Activated CD8-positive, alpha-beta T cell treated with anti-CD3 and anti-CD28 coated beads, Interleukin-2, amount 10 ng/mL, durations not matched to agents 7 days and 5 days (primary cell): ENCODE data around the gene P3H1. TPM values are rescaled to one million over a fixed set of nuclear protein-coding genes. Genes with fewer than 3 reads are reported as not detected.
"Not testable (repeated sequence)": the region's sequence is repeated elsewhere in the genome, so short reads cannot be mapped to it uniquely, and the experiment has no call there.

Experiments used
- ATAC-seq: fragments of 150-1000 bp; cut with Tn5 transposase; one replicate; pipeline ENCODE4 v1.10.0; 2021; ENCODE audit warnings: moderate library complexity
- CTCF ChIA-PET: fragments of 350-600 bp; sonication (Branson Sonifier 250); formaldehyde crosslinking; loops from one replicate; lab custom pipeline; 2021; ENCODE audit warnings: antibody characterized with exemption; lab: Charles Lee
- POLR2A ChIA-PET: fragments of 350-600 bp; sonication (Branson Sonifier 250); formaldehyde crosslinking; loops from one replicate; lab custom pipeline; 2021; ENCODE audit warnings: antibody characterized with exemption; lab: Charles Lee
- DNase-seq: peaks from one replicate; pipeline ENCODE4 v3.0.0-alpha.2; 2020
- H3K27ac Mint-ChIP-seq: one replicate; pipeline ENCODE4 v1.8.0; 2021; ENCODE audit warnings: mild to moderate bottlenecking, mixed read lengths
- H3K27me3 Mint-ChIP-seq: one replicate; pipeline ENCODE4 v1.8.0; 2021; ENCODE audit warnings: low read depth, mixed read lengths
- H3K36me3 Mint-ChIP-seq: one replicate; pipeline ENCODE4 v1.8.0; 2021; ENCODE audit warnings: low read depth, mixed read lengths
- H3K4me1 Mint-ChIP-seq: one replicate; pipeline ENCODE4 v1.8.0; 2021; ENCODE audit warnings: low read depth, mixed read lengths
- H3K4me3 Mint-ChIP-seq: one replicate; pipeline ENCODE4 v1.8.0; 2021; ENCODE audit warnings: mild to moderate bottlenecking, mixed read lengths
- H3K9me3 Mint-ChIP-seq: one replicate; pipeline ENCODE4 v1.8.0; 2022; ENCODE audit warnings: mixed read lengths; ENCODE audit not compliant: insufficient read depth
- total RNA-seq, 2 experiments: library from RNA; stranded (reverse); gene quantifications; one replicate each; pipeline ENCODE4 v1.2.3, GENCODE V29; 2021

The P3H1 gene
- total RNA-seq, 2 experiments from 2014 or later = 42.9 to 45.5 TPM

GRCh38 chr1:42723511-42723910 lies 43.3 kb downstream of the P3H1 start:
- Mint-ChIP-seq H3K4me3 (no peak overlapping the region), H3K27me3 (no peaks in the 10 kb centered on the region), H3K4me1 (no peaks in the 10 kb centered on the region), H3K36me3 (peaks cover 4% of the 10 kb centered on the region), H3K27ac (no peak overlapping the region), H3K9me3 (no peaks in the 10 kb centered on the region)
- CTCF ChIA-PET = interaction anchor here (1.0 kb wide), 2 partner anchors 21 to 43 kb away, joined by 3 read pairs; partner anchors contain the start of gene P3H1
- no peak for DNase-seq
- no peak for ATAC-seq
- POLR2A ChIA-PET = no interaction called here

GRCh38 chr1:42722403-42722802 lies 44.4 kb downstream of the P3H1 start:
- ChIA-PET POLR2A (interaction anchor here (0.6 kb wide), 2 partner anchors 39 to 1148 kb away, joined by 3 read pairs; no protein-coding TSS in a partner anchor), CTCF (interaction anchor here (1.0 kb wide), 1 partner anchor 44 kb away, joined by 3 read pairs; the partner anchor contains the start of gene P3H1)
- peaks cover 13% of the 10 kb centered on the region for H3K36me3 Mint-ChIP-seq
- not testable (repeated sequence) for H3K27ac Mint-ChIP-seq, H3K27me3 Mint-ChIP-seq, DNase-seq, H3K4me3 Mint-ChIP-seq, H3K4me1 Mint-ChIP-seq, ATAC-seq, H3K9me3 Mint-ChIP-seq

- no peak for DNase-seq
- ChIA-PET CTCF (interaction anchor here (0.7 kb wide), 1 partner anchor 1716 kb away, joined by 3 read pairs; no protein-coding TSS in a partner anchor), POLR2A (interaction anchor here (0.6 kb wide), 1 partner anchor 1149 kb away, joined by 3 read pairs; no protein-coding TSS in a partner anchor)
- H3K4me3 Mint-ChIP-seq = no peak overlapping the region
- H3K9me3 Mint-ChIP-seq = no peaks in the 10 kb centered on the region
- no peaks in the 10 kb centered on the region for H3K27me3 Mint-ChIP-seq
- no peak overlapping the region for H3K27ac Mint-ChIP-seq
- H3K4me1 Mint-ChIP-seq = no peaks in the 10 kb centered on the region
- ATAC-seq = no peak
- peaks cover 17% of the 10 kb centered on the region for H3K36me3 Mint-ChIP-seq
Measured at GRCh38 chr1:42721926-42722325, 44.9 kb downstream of the P3H1 start.

- H3K36me3 Mint-ChIP-seq = peaks cover 23% of the 10 kb centered on the region
- no peak overlapping the region for H3K27ac Mint-ChIP-seq
- DNase-seq (no peak), ATAC-seq (no peak)
- CTCF ChIA-PET = interaction anchor here (0.6 kb wide), 1 partner anchor 1945 kb away, joined by 3 read pairs; no protein-coding TSS in a partner anchor
- H3K4me1 Mint-ChIP-seq = no peaks in the 10 kb centered on the region
- no peak overlapping the region for H3K4me3 Mint-ChIP-seq
- H3K27me3 Mint-ChIP-seq = no peaks in the 10 kb centered on the region
- H3K9me3 Mint-ChIP-seq = no peaks in the 10 kb centered on the region
- POLR2A ChIA-PET = no interaction called here
Measured at GRCh38 chr1:42720868-42721267, 46.0 kb downstream of the P3H1 start.

- POLR2A ChIA-PET, H3K27ac Mint-ChIP-seq, H3K27me3 Mint-ChIP-seq, DNase-seq, CTCF ChIA-PET, ATAC-seq, H3K4me3 Mint-ChIP-seq: not testable (repeated sequence)
- H3K4me1 Mint-ChIP-seq = peaks cover 11% of the 10 kb centered on the region
- peaks cover 75% of the 10 kb centered on the region for H3K36me3 Mint-ChIP-seq
- peaks cover 16% of the 10 kb centered on the region for H3K9me3 Mint-ChIP-seq
Measured at GRCh38 chr1:42714441-42714840, 52.4 kb downstream of the P3H1 start.

GRCh38 chr1:42713293-42713692 lies 53.5 kb downstream of the P3H1 start:
- Mint-ChIP-seq H3K27me3 (no peaks in the 10 kb centered on the region), H3K4me1 (peaks cover 13% of the 10 kb centered on the region), H3K36me3 (peaks cover 77% of the 10 kb centered on the region), H3K27ac (no peak overlapping the region), H3K4me3 (no peak overlapping the region), H3K9me3 (peaks cover 16% of the 10 kb centered on the region)
- ATAC-seq (no peak), DNase-seq (no peak)
- ChIA-PET CTCF (interaction anchor here (0.6 kb wide), 1 partner anchor 13 kb away, joined by 3 read pairs; no protein-coding TSS in a partner anchor), POLR2A (no interaction called here)

- Mint-ChIP-seq H3K9me3 (peaks cover 16% of the 10 kb centered on the region), H3K4me1 (peaks cover 13% of the 10 kb centered on the region), H3K36me3 (peaks cover 77% of the 10 kb centered on the region)
- H3K4me3 Mint-ChIP-seq, H3K27me3 Mint-ChIP-seq, ATAC-seq, POLR2A ChIA-PET, DNase-seq, H3K27ac Mint-ChIP-seq: not testable (repeated sequence)
- CTCF ChIA-PET = interaction anchor here (0.6 kb wide), 1 partner anchor 13 kb away, joined by 3 read pairs; no protein-coding TSS in a partner anchor
Measured at GRCh38 chr1:42712808-42713207, 54.0 kb downstream of the P3H1 start.

- POLR2A ChIA-PET = no interaction called here
- H3K4me1 Mint-ChIP-seq = no peaks in the 10 kb centered on the region
- no peak overlapping the region for H3K27ac Mint-ChIP-seq
- peaks cover 95% of the 10 kb centered on the region for H3K36me3 Mint-ChIP-seq
- no peaks in the 10 kb centered on the region for H3K9me3 Mint-ChIP-seq
- H3K4me3 Mint-ChIP-seq = no peak overlapping the region
- no peak for ATAC-seq
- H3K27me3 Mint-ChIP-seq = no peaks in the 10 kb centered on the region
- DNase-seq = no peak
- CTCF ChIA-PET = no interaction called here
Measured at GRCh38 chr1:42703888-42704464, 62.9 kb downstream of the P3H1 start.

GRCh38 chr1:42700006-42700405 lies 66.8 kb downstream of the P3H1 start:
- H3K9me3 Mint-ChIP-seq = no peaks in the 10 kb centered on the region
- H3K4me1 Mint-ChIP-seq = peaks cover 1% of the 10 kb centered on the region
- no peak overlapping the region for H3K4me3 Mint-ChIP-seq
- ATAC-seq (no peak), DNase-seq (no peak)
- ChIA-PET CTCF (interaction anchor here (0.7 to 2.1 kb wide), 2 partner anchors 9 to 68 kb away, joined by 3 to 5 read pairs; no protein-coding TSS in a partner anchor), POLR2A (no interaction called here)
- H3K27ac Mint-ChIP-seq = no peak overlapping the region
- no peaks in the 10 kb centered on the region for H3K27me3 Mint-ChIP-seq
- peaks cover 95% of the 10 kb centered on the region for H3K36me3 Mint-ChIP-seq

- peaks cover 8% of the 10 kb centered on the region for H3K4me1 Mint-ChIP-seq
- ChIA-PET POLR2A (no interaction called here), CTCF (no interaction called here)
- DNase-seq (no peak), ATAC-seq (no peak)
- H3K36me3 Mint-ChIP-seq = peaks cover 90% of the 10 kb centered on the region
- H3K27me3 Mint-ChIP-seq = no peaks in the 10 kb centered on the region
- no peak overlapping the region for H3K4me3 Mint-ChIP-seq
- H3K9me3 Mint-ChIP-seq = no peaks in the 10 kb centered on the region
- H3K27ac Mint-ChIP-seq = no peak overlapping the region
Measured at GRCh38 chr1:42698081-42698813, 68.6 kb downstream of the P3H1 start.
